ENCODE data around the gene SNX25.

SNX25 gene

GRCh38 chr4:185283723-185284122 is 74.3 kb downstream of the SNX25 start:
- H3K4me1 ChIP-seq (ENCODE audit: control insufficient read depth, insufficient read depth, low read length), result peaks cover 8% of the 10 kb centered on the region
- H3K36me3 ChIP-seq (ENCODE audit: control insufficient read depth, insufficient read depth, low read length), result peaks cover 7% of the 10 kb centered on the region
- H3K4me3 ChIP-seq (ENCODE audit: low read depth, low read length), result no peak overlapping the region
- H3K27ac ChIP-seq (ENCODE audit: low read depth, low read length), result no peak overlapping the region
- H3K9me3 ChIP-seq (ENCODE audit: control insufficient read depth, insufficient read depth, low read length), result no peaks in the 10 kb centered on the region
- no peaks in the 10 kb centered on the region for H3K27me3 ChIP-seq (ENCODE audit: control insufficient read depth, insufficient read depth, low read length)
- no peak overlapping the region for H3K9ac ChIP-seq (ENCODE audit: low read depth, low read length)

GRCh38 chr4:185285632-185286393 is 76.4 kb downstream of the SNX25 start:
- no peaks in the 10 kb centered on the region for H3K9me3 ChIP-seq (ENCODE audit: control insufficient read depth, insufficient read depth, low read length)
- H3K27me3 ChIP-seq (ENCODE audit: control insufficient read depth, insufficient read depth, low read length), result no peaks in the 10 kb centered on the region
- no peak overlapping the region for H3K4me3 ChIP-seq (ENCODE audit: low read depth, low read length)
- H3K4me1 ChIP-seq (ENCODE audit: control insufficient read depth, insufficient read depth, low read length), result peaks cover 8% of the 10 kb centered on the region
- peaks cover 15% of the 10 kb centered on the region for H3K36me3 ChIP-seq (ENCODE audit: control insufficient read depth, insufficient read depth, low read length)
- no peak overlapping the region for H3K27ac ChIP-seq (ENCODE audit: low read depth, low read length)
- no peak overlapping the region for H3K9ac ChIP-seq (ENCODE audit: low read depth, low read length)

DNA sequence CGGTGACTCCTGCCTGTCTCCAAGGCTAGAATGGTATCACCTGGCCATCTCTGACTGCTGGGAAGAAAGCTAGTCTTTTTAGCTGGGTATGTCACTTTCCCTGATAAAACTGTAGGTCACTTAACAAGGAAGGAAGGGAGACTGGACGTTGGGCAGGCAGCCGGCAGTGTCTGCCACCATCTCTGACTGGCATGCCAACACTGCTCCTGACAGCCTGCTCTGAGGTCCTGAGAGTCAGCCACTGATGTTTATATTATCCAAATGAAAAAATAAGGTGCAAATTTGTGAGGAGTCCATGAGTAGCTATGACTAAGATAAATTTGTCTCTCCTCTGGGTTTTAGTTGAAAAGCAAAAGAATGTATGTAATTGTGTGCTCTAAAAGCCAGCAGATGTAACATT is 77.2 kb downstream of the SNX25 start:
- Histone ChIP-seq H3K27ac (ENCODE audit: low read depth, low read length) (no peak overlapping the region), H3K9me3 (ENCODE audit: control insufficient read depth, insufficient read depth, low read length) (no peaks in the 10 kb centered on the region), H3K9ac (ENCODE audit: low read depth, low read length) (no peak overlapping the region), H3K36me3 (ENCODE audit: control insufficient read depth, insufficient read depth, low read length) (peaks cover 19% of the 10 kb centered on the region), H3K4me3 (ENCODE audit: low read depth, low read length) (no peak overlapping the region), H3K4me1 (ENCODE audit: control insufficient read depth, insufficient read depth, low read length) (peaks cover 8% of the 10 kb centered on the region), H3K27me3 (ENCODE audit: control insufficient read depth, insufficient read depth, low read length) (no peaks in the 10 kb centered on the region)

GRCh38 chr4:185287031-185287430 is 77.6 kb downstream of the SNX25 start:
- Histone ChIP-seq H3K36me3 (ENCODE audit: control insufficient read depth, insufficient read depth, low read length) (peaks cover 22% of the 10 kb centered on the region), H3K27ac (ENCODE audit: low read depth, low read length) (no peak overlapping the region), H3K9me3 (ENCODE audit: control insufficient read depth, insufficient read depth, low read length) (no peaks in the 10 kb centered on the region), H3K4me1 (ENCODE audit: control insufficient read depth, insufficient read depth, low read length) (peaks cover 8% of the 10 kb centered on the region), H3K9ac (ENCODE audit: low read depth, low read length) (no peak overlapping the region), H3K4me3 (ENCODE audit: low read depth, low read length) (no peak overlapping the region), H3K27me3 (ENCODE audit: control insufficient read depth, insufficient read depth, low read length) (no peaks in the 10 kb centered on the region)

DNA sequence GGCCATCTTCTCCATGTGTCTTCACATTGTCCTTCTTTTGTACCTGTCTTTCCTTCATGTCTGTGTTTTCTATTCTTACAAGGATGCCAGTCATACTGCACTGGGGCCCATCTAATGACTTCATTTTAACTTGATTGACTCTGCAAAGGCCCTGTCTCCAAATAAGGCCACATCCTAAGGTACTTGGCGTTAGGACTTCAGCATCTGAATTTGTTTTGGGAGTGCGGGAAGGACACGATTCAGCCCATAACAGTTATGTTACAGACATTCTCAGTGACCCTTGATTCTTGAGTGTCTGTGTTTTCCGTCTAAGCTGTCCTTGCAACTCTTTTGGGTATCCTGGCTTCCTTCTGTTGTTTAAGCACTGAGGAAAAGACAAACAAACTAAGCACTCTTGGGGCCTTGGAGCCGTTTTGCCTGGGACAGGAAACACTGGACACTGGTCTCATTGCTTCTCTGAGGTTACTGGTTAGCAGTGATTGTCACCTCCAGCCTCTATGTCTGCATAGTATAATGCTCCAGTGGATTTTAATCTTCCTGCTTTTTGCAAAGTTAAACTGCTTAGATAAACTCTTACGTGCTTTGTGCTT is 80.7 kb downstream of the SNX25 start:
- Histone ChIP-seq H3K9me3 (ENCODE audit: control insufficient read depth, insufficient read depth, low read length) (no peaks in the 10 kb centered on the region), H3K4me3 (ENCODE audit: low read depth, low read length) (no peak overlapping the region), H3K9ac (ENCODE audit: low read depth, low read length) (no peak overlapping the region), H3K4me1 (ENCODE audit: control insufficient read depth, insufficient read depth, low read length) (peaks cover 4% of the 10 kb centered on the region; the same call in 1 of the 2 replicates), H3K27me3 (ENCODE audit: control insufficient read depth, insufficient read depth, low read length) (no peaks in the 10 kb centered on the region), H3K27ac (ENCODE audit: low read depth, low read length) (no peak overlapping the region), H3K36me3 (ENCODE audit: control insufficient read depth, insufficient read depth, low read length) (peaks cover 31% of the 10 kb centered on the region)

DNA sequence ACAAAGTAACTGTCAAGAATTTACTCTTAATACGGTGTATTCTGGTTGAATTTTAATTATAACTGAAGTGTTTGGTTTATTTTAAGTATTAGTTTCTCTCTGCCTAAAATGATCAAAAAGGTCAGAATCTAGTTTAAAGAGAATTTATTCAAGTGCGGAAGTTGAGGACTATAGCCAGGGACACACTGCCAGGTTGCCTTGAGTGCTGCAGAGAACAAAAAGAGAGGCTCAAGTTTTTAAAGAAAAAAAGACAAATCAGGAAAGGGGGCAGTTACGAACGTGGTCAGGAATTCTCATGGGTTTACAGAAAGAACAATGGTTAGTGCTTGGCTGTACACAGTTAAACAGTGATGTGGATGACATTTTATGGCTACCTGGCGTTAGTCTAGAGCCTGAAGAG is 81.3 kb downstream of the SNX25 start:
- peaks cover 9% of the 10 kb centered on the region; the same call in 1 of the 2 replicates for H3K4me1 ChIP-seq (ENCODE audit: control insufficient read depth, insufficient read depth, low read length)
- no peak overlapping the region for H3K9ac ChIP-seq (ENCODE audit: low read depth, low read length)
- H3K36me3 ChIP-seq (ENCODE audit: control insufficient read depth, insufficient read depth, low read length), result peaks cover 31% of the 10 kb centered on the region
- H3K27me3 ChIP-seq (ENCODE audit: control insufficient read depth, insufficient read depth, low read length), result no peaks in the 10 kb centered on the region
- H3K27ac ChIP-seq (ENCODE audit: low read depth, low read length), result no peak overlapping the region
- H3K4me3 ChIP-seq (ENCODE audit: low read depth, low read length), result no peak overlapping the region
- H3K9me3 ChIP-seq (ENCODE audit: control insufficient read depth, insufficient read depth, low read length), result no peaks in the 10 kb centered on the region

GRCh38 chr4:185293202-185293601 is 83.8 kb downstream of the SNX25 start:
- Histone ChIP-seq H3K4me1 (ENCODE audit: control insufficient read depth, insufficient read depth, low read length) (peaks cover 19% of the 10 kb centered on the region), H3K9ac (ENCODE audit: low read depth, low read length) (no peak overlapping the region), H3K27me3 (ENCODE audit: control insufficient read depth, insufficient read depth, low read length) (no peaks in the 10 kb centered on the region), H3K36me3 (ENCODE audit: control insufficient read depth, insufficient read depth, low read length) (peaks cover 27% of the 10 kb centered on the region), H3K9me3 (ENCODE audit: control insufficient read depth, insufficient read depth, low read length) (no peaks in the 10 kb centered on the region), H3K27ac (ENCODE audit: low read depth, low read length) (no peak overlapping the region), H3K4me3 (ENCODE audit: low read depth, low read length) (no peak overlapping the region)

DNA sequence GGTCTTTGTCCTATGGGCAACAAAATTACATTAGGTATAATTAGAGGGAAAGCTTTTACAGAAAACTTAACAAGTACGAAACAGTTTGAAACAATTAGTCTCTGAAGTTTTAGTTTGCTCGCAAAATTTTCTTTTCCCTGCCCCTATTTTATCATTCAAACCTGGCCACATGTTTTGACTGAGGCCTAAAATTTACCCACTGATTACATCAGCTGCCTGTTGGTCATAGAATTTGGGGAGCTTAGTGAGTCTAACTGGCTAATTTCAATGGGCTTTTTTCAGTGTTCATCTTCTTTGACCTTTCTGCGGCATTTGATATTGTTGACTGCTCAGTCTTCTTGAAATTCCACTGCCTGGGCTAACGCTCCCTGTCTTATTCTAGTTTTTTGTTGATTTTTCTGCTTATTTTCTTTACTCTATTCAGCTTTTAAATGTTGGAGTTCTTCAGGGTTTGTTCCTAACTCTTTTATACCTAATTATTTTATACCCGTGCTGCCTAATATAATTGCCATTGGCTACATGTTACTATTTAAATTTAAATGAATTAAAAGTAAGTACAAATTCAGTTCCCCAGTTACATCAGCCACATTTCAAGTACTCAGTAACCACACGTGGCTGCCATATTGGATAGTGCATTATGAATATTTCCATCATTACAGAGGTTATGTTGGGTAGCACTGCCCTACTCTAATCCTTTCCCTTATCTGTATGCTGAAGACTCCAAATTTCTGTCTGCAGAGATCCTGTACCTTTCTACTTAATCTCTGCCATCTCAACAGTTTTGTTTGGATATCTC is 87.5 kb downstream of the SNX25 start:
- Histone ChIP-seq H3K27ac (ENCODE audit: low read depth, low read length) (no peak overlapping the region), H3K9me3 (ENCODE audit: control insufficient read depth, insufficient read depth, low read length) (no peaks in the 10 kb centered on the region), H3K4me3 (ENCODE audit: low read depth, low read length) (no peak overlapping the region), H3K4me1 (ENCODE audit: control insufficient read depth, insufficient read depth, low read length) (peaks cover 19% of the 10 kb centered on the region), H3K36me3 (ENCODE audit: control insufficient read depth, insufficient read depth, low read length) (peaks cover 11% of the 10 kb centered on the region), H3K9ac (ENCODE audit: low read depth, low read length) (no peak overlapping the region), H3K27me3 (ENCODE audit: control insufficient read depth, insufficient read depth, low read length) (no peaks in the 10 kb centered on the region)

DNA sequence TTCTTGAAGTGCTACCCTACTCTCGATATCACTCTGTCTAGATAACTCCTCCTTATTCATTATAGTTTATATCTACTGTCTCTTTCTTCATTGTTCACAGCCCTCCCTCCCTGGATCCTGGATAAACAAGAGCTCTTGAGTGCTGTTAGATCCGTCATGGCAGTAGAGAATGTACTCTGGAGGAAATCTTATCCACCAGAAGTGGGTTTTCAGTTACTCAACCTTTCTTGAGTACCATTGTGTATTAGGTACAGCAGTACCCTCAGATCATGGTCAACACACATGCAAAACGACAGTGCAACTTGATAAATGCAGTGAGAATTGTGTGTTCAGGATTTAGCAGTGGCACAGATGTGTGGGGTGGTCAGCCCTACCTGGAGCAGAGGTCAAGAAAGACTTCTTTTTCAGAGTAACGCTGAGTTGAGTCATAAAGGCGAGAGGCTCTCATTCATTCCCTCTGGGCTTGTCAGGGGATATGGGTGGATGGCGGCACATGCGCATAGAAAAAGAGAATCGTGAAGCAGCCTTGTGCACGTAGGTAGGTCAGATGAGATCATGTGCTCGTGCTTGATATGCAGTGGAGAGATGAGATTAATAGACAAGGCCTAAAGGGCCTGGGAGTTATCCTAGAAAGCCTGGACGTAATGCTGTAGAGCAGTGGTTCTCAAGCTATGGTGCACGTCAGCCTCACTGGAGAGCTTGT is 89.5 kb downstream of the SNX25 start:
- Histone ChIP-seq H3K9me3 (ENCODE audit: control insufficient read depth, insufficient read depth, low read length) (no peaks in the 10 kb centered on the region), H3K27me3 (ENCODE audit: control insufficient read depth, insufficient read depth, low read length) (no peaks in the 10 kb centered on the region), H3K9ac (ENCODE audit: low read depth, low read length) (no peak overlapping the region), H3K4me3 (ENCODE audit: low read depth, low read length) (no peak overlapping the region), H3K36me3 (ENCODE audit: control insufficient read depth, insufficient read depth, low read length) (no peaks in the 10 kb centered on the region), H3K27ac (ENCODE audit: low read depth, low read length) (no peak overlapping the region), H3K4me1 (ENCODE audit: control insufficient read depth, insufficient read depth, low read length) (peaks cover 17% of the 10 kb centered on the region)

DNA sequence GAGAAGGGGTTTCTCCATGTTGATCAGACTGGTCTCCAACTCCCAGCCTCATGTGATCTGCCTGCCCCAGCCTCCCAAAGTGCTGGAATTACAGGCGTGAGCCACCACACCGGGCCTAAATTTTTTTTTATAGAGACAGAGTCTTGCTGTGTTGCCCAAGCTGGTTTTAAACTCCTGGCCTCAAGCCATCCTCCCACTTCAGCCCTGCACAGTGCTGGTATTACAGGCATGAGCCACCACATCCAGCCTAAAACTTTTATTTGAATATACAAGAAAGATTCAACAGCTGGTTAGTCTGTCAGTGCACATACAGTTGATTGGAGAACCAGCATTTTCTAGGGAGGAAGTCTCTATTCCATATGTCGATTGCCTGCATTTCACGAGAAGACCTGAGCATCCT is 95.1 kb downstream of the SNX25 start:
- Histone ChIP-seq H3K27me3 (ENCODE audit: control insufficient read depth, insufficient read depth, low read length) (no peaks in the 10 kb centered on the region), H3K4me3 (ENCODE audit: low read depth, low read length) (no peak overlapping the region), H3K9me3 (ENCODE audit: control insufficient read depth, insufficient read depth, low read length) (no peaks in the 10 kb centered on the region), H3K4me1 (ENCODE audit: control insufficient read depth, insufficient read depth, low read length) (peaks cover 32% of the 10 kb centered on the region), H3K27ac (ENCODE audit: low read depth, low read length) (no peak overlapping the region), H3K9ac (ENCODE audit: low read depth, low read length) (no peak overlapping the region), H3K36me3 (ENCODE audit: control insufficient read depth, insufficient read depth, low read length) (peaks cover 3% of the 10 kb centered on the region; the same call in 1 of the 2 replicates)
